HEK293 (cell line): ENCODE measurements around the gene UROD.

Experiments used
- ZNF10 ChIP-seq: fragments of 450-650 bp; formaldehyde crosslinking; IDR thresholded peaks from 2 replicates; pipeline ENCODE4 v1.5.1; 2017; ENCODE audit warnings: missing biosample characterization, missing genetic modification characterization
- TF ChIP-seq, protein P1 (sequence below): fragments of 450-650 bp; formaldehyde crosslinking; IDR thresholded peaks from 2 replicates; pipeline ENCODE4 v1.5.1; 2016; ENCODE audit warnings: missing biosample characterization, missing genetic modification characterization
- TF ChIP-seq, protein P2 (sequence below): fragments of 450-650 bp; formaldehyde crosslinking; IDR thresholded peaks from 2 replicates; pipeline ENCODE4 v1.5.1; 2016; ENCODE audit warnings: missing biosample characterization, missing genetic modification characterization

DNA sequence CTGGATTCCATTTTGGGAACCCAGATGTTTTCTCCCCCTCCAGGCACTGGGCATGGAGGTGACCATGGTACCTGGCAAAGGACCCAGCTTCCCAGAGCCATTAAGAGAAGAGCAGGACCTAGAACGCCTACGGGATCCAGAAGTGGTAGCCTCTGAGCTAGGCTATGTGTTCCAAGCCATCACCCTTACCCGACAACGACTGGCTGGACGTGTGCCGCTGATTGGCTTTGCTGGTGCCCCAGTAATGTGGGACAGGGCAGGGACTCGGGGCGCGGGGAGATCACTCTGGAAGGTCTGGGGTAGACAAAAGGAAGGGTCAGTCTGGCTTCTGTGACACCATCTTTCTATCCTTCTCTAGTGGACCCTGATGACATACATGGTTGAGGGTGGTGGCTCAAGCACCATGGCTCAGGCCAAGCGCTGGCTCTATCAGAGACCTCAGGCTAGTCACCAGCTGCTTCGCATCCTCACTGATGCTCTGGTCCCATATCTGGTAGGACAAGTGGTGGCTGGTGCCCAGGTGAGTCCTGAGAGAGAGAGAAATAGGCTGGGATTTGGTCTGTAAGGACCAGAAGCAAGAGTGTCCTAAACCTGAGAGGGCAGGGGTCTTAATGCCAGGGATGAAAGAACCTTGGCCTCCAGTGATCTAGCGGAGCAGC, 1.6 kb downstream of the UROD start:
- TF ChIP-seq, protein P1, sequence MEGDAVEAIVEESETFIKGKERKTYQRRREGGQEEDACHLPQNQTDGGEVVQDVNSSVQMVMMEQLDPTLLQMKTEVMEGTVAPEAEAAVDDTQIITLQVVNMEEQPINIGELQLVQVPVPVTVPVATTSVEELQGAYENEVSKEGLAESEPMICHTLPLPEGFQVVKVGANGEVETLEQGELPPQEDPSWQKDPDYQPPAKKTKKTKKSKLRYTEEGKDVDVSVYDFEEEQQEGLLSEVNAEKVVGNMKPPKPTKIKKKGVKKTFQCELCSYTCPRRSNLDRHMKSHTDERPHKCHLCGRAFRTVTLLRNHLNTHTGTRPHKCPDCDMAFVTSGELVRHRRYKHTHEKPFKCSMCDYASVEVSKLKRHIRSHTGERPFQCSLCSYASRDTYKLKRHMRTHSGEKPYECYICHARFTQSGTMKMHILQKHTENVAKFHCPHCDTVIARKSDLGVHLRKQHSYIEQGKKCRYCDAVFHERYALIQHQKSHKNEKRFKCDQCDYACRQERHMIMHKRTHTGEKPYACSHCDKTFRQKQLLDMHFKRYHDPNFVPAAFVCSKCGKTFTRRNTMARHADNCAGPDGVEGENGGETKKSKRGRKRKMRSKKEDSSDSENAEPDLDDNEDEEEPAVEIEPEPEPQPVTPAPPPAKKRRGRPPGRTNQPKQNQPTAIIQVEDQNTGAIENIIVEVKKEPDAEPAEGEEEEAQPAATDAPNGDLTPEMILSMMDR (tag by site-specific recombination), result no peak
- TF ChIP-seq ZNF10 (tag by site-specific recombination), result no peak
- TF ChIP-seq, protein P2, sequence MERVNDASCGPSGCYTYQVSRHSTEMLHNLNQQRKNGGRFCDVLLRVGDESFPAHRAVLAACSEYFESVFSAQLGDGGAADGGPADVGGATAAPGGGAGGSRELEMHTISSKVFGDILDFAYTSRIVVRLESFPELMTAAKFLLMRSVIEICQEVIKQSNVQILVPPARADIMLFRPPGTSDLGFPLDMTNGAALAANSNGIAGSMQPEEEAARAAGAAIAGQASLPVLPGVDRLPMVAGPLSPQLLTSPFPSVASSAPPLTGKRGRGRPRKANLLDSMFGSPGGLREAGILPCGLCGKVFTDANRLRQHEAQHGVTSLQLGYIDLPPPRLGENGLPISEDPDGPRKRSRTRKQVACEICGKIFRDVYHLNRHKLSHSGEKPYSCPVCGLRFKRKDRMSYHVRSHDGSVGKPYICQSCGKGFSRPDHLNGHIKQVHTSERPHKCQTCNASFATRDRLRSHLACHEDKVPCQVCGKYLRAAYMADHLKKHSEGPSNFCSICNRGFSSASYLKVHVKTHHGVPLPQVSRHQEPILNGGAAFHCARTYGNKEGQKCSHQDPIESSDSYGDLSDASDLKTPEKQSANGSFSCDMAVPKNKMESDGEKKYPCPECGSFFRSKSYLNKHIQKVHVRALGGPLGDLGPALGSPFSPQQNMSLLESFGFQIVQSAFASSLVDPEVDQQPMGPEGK, result no peak
